Stimulated activated CD8-positive, alpha-beta memory T cell treated with anti-CD3 and anti-CD28 coated beads, Interleukin-4, amount 100 ng/mL, for 4 hours (primary cell): Measurements from ENCODE around the gene KIF26B.

Experiments used
- DNase-seq, 2 donors: peaks; one replicate each; pipeline ENCODE4 v3.0.0-alpha.2; 2020; ENCODE audit warnings: low read depth in 2 of 2, low spot score in 1 of 2

Gene KIF26B

DNA sequence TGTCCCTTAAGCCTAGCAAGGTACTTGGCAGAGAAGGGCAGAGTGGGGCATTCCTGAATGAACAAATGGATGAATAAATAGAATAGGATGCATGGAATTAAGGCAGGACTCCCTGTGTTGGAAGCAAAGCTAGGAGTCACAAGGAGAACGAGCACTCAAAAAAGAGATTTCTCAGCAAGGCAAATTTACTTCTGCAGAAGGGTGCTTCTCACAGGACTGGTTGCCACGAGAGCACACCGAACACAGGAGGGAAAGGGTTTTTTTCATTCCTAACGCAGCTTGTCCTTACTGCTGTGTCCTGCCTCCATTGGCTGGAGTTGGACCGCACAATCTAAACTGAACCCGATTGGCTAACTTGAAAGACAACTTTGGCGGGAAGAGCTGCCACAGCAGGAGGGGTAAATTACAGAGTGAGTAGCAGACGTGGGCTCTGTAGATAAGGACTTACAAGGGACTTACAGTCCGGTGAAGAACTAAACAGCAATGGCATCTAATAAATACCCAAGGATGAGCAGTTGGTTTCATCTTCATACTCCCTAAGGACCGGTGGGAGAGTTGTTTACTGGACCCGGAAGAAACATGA lies 52.4 kb downstream of the KIF26B start:
- no peak for DNase-seq

DNA sequence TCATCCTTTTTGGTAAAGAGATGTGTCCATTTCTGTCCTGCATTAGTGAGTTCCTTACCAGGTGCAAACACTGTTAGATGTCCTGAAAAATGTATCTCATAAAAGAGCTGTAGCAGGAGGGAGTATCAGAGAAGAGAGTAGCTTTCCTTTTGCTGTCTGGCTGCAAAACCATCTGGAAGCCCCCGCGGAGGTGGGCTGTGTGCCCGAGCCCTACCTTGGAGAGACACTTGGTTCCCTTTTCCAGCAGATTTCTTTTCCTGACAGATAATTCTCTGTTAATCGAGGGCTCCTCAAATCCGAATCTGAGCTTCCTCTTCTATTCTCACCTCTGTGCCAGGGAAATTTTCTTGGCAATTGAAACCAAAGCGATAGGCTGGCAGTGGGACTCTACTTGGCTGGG lies 53.0 kb downstream of the KIF26B start:
- no peak for DNase-seq

DNA sequence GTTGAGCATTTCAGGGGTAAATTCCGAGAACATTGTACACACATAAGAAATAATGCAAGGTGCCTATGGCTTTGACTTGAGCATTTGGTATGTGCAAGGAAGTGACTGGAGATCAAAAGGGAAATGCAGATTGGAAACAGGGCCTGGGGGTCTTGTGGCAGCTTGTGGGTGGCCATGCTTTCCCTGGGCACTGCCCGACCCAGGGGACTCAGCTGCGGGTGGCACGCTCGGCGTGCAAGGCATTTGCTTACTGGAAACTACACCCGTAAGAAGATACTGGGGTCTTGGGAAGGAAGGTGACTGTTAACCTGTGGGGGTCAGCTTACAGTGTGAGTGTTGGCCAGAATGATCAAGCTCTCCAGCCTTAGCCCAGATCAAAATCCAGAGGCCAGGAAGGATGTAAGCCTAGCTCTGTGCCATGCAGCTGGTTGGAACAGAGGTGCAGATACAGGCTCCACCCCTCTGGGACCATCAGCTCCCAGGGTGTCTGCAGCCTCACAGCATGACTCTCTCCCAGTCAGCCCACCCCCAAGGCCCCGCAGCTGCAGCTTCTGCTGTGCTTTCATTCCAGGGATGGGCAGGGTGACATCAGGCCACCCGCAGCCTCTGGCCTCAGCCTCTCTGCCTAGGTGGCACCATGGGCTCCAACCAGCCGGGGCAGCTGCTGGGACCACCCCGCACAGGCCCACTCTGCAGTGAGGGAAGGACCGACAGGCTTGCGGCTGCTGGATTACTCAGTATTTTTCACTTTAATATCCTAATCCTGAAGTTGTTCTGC lies 55.1 kb downstream of the KIF26B start:
- no peak for DNase-seq

DNA sequence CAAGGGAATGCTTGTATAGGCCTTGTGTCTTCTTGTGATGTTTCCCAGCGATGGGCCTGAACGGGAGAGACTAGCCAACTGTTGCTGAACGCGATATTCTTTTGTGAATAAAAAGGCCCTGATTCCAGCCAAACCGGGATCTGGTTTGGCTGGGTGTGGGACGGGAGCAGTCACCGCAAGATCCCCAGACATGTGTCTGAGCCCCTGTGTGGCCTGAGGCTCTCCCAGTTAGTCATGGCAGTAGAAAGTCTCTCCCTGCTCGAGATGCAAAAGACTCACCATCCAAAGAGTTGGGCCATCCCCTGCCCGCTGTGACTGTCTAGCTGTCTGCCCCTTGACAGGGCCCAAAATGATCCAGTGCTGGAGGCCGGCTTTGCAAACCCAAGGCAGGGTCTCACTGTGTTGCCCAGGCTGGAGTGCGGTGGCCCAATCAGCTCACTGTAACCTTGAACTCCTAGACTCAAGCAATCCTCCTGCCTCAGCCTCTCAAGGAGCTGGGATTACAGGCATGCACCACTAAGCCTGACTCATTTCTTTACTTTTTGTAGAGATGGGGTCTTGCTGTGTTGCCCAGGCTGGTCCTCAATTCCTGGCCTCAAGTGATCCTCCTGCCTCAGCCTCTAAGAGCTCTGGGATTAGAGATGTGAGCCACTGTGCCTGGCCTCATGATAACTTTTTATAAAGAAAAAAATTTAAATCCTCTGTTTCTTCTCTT lies 56.4 kb downstream of the KIF26B start:
- no peak for DNase-seq

DNA sequence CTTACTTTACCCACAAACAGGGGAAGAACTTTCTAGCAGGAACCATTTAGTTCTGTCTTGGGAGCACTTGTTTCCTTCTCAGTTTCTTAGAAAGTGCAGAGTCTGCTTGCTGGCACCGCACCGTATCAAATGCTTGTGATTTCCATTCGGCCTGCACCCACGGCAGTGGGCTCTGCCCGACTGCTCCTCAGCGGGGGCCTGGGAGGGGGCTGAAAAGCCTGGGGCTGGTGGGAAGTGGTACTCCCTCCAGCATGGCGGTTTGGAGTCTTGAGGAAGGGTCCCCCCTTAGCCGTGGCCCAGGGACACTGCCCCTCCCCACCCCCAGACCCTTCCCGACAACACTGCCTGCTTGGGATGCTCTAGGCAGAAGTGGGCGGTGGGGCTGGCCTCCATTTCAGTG lies 57.0 kb downstream of the KIF26B start:
- no peak for DNase-seq

DNA sequence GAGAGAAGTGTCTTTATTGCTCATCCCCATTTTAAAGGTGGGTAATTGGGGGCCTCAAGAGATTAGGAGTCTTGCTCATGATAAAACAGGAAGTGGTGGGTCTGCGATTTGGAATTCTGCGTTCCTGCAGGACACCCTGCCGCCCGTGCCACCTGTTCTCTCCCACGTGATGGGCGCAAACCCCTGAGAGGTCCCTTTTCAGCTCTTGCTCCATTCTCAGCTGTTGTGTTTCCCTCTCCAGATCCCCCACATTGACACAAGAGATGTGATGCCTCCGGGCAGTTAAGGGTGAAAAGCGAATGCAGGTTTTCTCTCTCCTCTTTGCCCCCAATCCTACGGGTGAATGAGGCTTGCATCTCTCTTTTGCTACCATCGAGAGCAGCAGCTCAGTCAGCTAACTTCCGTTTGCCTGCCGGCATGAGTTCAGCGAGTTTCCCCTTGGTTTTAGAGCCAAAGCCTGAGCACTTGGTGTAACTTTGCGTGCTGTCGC lies 57.5 kb downstream of the KIF26B start:
- DNase-seq: no peak

DNA sequence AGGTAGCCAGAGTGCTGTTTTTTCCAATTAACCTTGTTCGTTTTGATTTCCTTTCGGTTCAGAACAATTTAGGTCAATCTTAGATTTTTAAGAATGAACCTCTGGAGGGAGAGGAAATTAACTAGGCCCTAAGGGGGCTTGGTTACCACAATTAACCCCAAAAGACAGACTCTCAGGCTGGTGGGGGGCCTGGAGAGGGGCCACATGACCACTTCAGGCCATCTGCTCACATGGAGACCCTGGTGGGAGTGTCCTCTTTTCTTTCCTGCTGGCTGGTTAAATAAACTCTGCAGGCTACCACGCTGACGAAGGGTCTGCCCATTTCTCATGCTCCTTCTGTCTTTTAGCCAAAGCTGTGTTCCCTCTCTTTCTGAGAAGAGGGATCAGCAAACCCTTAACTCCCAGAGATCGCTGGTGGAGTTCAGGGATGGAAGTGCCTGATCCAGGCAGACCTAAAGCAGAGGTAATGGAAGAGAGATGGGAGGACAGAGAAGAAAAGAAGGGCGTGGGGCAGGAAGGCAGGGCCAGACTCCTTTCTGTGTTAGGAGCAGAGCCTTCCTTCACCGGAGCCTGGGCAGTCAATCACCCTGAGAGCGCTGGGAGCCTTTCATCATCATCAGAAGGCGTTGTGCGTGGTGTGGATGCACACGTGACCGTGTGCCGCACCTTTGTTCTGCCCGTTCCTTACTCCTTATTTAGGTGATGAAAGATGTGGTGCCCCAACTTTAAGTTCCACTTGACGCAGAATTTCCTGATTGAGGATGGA lies 58.5 kb downstream of the KIF26B start:
- no peak for DNase-seq

DNA sequence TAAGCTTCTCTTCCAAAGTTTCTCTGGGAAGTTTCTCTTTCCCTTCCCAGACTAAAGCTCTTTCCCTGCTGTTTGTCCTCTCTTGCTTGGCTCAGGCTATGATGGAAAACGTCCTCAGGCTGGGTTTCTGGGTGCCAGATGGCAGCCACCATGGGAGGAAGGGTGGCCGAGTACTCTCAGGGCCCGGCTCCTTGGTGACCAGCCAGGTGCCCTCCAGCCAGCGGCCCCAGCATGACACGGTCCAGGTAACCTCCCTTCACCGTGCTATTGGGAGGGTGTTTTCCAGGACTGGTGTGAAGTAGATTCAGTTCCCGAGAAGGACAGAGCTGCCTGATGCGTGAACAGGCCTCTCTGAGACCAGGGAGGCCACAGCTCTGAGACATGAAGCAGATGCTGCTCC lies 60.3 kb downstream of the KIF26B start:
- DNase-seq: no peak

DNA sequence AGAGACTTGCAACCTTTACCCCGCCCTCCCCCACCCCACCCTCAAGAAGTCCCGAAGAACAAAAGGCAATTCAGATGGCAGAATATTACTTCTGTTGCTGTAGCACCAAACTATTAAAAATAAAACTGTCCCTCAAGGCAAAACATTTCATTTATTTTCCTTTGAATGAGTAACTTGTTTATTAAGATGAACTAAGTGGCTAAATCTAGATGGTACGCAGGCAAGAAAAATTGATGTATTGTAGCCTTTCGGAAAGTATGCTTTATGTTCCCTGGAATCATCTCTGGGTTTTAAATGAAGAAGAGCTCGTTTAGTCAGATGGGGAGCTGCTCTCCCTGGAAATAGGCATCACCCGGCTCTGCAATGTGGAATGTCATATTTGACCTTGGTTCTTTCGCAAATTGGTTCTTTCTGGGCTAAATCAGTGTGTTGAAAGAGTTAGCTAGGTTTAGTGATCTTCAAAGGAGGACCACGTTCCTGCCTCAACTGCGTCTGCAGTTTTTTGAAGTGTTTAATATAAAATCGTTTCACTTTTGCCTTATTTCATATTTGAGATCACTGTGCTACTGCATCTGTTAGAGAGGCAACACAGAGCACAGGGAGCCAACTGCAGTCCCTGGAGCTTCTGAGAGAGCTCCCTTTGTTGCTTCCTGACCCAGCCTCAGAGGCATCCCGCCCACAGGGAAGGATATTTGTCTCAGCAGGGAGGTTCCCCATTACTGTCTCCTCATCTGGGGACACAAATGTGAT lies 61.8 kb downstream of the KIF26B start:
- no peak for DNase-seq

DNA sequence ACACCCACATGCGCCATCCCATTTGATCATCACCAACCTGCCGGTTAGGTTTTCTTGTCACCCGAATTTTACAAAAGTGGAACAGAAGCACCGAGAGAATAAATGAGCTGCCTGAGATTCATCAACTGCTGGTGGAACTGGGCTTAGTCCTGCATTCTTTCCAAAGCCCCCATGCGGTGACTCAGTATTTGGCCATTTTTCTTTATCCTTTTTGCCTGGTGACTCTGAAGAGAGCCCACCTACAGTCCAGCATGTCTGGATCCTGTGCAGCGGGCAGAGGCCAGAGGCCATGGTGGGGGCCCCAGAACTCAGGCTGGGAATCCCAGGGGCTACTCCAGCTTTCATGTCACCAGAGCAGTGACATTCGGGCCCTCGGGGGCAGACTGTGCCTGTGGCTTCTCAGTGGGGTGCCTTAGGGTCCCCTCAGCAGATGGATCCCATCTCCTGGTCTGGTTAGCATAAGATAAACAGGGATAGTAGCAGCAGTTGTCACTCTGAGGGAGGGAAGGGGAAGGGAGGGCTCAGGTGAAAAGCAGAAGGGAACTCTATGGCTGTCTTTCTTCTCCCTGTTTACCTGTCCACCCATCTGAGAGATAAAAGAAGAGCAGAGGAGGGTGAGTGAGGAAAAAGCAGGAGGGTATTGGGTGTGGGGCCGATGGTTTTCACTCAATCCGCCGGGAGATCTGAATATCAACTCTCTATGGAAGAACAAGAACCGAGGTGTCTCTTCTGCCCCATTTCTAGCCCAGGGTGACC lies 63.2 kb downstream of the KIF26B start:
- no peak for DNase-seq

DNA sequence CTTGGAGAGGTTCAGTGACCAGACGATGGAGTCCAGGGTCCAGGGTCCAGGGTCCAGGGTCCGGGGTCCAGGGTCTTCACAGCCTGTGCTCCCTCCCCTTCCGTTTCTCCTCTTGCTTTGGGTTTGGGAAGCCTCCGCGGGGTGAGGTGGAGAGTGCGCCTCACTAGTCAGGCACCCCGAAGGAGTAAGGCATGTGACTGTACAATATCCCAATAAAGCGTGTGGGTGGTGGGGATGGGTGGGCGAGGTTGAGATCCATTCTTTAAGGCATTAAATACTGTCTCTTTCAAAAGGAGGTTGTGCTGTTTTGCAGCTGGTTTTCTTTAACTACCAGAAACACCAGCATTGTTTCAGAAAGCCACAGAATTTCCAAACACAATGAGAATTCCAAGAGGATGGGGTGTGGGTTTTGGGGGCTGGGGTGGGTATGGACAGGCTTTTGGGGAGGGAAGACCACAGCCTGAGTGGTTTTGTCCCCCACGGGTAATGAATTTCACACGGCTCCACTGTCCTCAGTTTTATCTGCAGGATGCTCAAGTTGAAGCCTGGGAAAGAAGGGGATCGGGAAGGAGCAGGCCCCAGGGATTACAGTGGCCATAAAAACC lies 65.7 kb downstream of the KIF26B start:
- no peak for DNase-seq

DNA sequence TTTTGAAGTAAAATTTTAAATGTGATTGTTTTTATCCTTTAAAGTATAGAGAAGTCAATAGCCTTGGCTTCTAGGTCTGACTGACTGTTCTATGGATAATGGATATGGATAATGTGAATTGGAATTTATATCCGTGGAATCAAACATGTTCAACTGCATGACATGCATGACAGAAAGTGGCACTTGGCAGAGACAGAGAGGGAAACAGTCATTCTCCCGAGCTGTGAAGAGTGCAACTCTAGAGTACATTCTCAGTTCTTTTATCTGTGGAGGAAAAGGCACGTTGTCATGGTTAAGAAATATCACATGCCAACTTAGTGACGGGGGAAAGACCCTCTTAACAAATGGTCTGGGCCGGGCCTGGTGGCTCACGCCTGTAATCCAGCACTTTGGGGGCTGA lies 67.0 kb downstream of the KIF26B start:
- DNase-seq: no peak

DNA sequence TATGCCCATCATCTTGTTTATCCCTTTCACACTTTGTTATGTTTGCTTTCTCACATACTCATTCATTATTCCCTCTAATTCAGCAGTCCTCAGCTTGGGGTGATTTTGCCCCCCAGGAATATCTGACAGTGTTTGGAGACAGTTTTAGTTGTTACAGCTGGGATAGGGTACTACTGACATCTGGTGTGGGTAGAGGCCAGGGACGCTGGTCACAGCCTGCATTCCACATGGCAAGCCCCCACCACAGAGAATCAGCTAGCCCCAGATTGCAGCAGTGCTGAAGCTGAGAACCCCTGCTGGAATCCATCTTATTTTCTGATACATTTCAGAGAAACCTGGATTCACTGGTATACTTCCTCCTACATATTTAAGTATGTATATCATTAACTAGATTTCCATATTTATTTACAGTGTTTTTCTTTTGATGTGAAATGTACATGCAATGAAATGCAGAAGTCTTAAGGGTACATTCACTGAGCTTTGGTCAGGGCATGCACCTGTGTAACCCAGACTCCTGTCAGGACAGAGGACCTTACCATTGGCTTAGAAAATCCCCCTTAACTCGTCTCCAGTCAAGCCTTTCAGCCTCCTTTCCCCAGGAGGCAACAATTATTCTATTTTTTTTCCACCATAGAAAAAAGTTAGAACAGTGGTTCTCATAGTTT lies 68.3 kb downstream of the KIF26B start:
- no peak for DNase-seq

DNA sequence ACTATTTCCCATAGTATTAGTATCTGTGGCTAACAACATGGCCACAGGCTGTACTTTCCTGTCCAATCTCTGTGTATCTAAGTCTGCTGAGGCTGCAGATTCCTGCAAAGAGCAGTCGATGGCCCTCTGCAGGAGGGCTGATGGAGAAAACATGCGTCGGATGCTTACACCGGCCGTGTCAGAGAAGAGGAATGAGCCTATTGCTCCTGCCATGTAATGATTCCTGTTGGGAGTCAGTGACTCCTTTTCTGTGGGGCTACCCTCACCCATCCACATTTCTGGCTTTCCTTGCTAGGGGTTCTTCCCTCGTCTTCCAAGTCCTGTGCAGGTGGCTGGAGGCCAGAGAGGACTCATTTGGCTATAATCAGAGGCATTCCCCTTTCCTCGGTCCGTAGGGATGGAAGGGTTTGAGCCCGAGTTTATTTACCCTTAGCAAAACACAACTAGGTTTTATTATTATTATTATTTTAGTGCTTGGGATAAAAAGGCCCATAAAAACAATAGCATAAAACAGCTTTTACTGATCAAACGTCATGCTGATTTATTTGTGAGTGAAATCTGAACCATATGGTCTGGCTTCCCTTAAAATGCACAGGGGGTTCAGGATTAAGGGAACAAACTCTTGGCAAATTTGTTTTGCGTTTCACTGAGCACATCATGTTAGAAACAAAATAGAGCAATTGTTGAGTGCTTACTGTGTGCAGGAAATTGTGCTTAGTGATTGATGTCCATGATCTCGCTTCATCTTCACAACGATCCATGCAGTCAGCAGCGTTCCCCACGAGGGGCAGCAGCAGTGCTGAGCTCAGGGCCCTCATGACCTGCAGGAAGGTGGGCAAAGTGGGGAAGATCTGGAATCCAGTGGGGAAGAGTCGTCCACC lies 70.8 kb downstream of the KIF26B start:
- no peak for DNase-seq

DNA sequence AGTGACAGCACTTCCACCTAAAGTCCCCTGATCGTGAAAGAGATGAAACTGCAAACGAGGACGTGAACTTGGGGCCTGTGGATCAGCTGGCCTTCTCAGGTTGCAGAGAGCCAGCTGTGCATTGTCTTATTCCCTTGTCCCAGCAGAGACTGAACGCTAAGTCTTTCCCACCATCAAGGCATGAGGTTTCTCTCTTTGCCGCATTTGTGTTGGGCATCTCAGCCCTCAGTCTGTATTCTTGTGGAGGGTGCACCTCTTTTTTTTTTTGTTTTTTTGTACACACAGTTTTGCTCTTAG lies 71.4 kb downstream of the KIF26B start:
- DNase-seq: no peak

DNA sequence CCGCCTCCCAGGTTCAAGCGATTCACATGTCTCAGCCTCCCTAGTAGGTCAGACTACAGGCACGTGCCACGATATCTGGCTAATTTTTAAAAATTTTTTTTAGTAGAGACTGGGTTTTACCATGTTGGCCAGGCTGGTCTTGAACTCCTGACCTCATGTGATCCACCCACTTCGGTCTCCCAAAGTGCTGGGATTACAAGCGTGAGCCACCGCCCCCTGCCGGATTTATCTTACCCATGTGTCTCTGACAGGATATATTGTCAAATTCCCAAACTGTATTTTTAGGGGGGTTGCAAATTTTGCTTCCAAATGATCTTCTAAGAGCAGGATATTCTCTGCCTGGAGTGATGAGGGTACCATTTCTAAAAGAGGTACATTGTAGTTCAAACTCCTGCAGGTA lies 74.3 kb downstream of the KIF26B start:
- DNase-seq: no peak

DNA sequence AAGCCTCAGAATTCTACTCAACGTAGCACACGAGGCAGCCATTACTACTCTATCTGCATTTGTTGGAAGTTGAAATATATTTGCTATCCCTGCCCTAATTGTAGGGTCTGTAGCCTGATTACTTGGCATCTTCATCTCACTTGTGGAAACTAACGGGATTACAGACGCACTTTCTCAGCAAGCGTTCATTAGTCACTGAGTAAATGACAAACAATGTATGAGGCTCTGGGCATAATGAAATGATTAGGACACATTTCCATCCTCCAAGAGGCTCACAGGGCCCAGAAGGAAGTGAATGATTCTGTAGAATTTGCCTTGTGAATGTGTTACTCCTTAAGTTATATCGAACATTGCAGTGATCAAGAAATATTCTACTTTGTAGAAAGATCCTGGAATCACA lies 78.1 kb downstream of the KIF26B start:
- no peak for DNase-seq
